Activated naive CD4-positive, alpha-beta T cell treated with anti-CD3 and anti-CD28 coated beads, Interleukin-2, amount 10 ng/mL, durations not matched to agents 7 days and 5 days (primary cell): ENCODE data around the gene OR2T5.
"Not testable (repeated sequence)": the region's sequence is repeated elsewhere in the genome, so short reads cannot be mapped to it uniquely, and the experiment has no call there.

Experiments
- CTCF ChIA-PET: fragments of 350-600 bp; sonication (Branson Sonifier 250); formaldehyde crosslinking; loops from one replicate; lab custom pipeline; 2021; ENCODE audit warnings: antibody characterized with exemption; lab: Charles Lee
- DNase-seq: peaks from one replicate; pipeline ENCODE4 v3.0.0-alpha.2; 2020
- H3K27ac Mint-ChIP-seq: one replicate; pipeline ENCODE4 v1.8.0; 2021; ENCODE audit warnings: mild to moderate bottlenecking, moderate library complexity, mixed read lengths
- H3K27me3 Mint-ChIP-seq: one replicate; pipeline ENCODE4 v1.8.0; 2021; ENCODE audit warnings: mild to moderate bottlenecking, mixed read lengths
- H3K36me3 Mint-ChIP-seq: one replicate; pipeline ENCODE4 v1.8.0; 2021; ENCODE audit warnings: mixed read lengths
- H3K4me1 Mint-ChIP-seq: one replicate; pipeline ENCODE4 v1.8.0; 2021; ENCODE audit warnings: mixed read lengths
- H3K4me3 Mint-ChIP-seq: one replicate; pipeline ENCODE4 v1.8.0; 2021; ENCODE audit warnings: mild to moderate bottlenecking, moderate library complexity, mixed read lengths
- H3K9me3 Mint-ChIP-seq: one replicate; pipeline ENCODE4 v1.8.0; 2021; ENCODE audit warnings: mixed read lengths

OR2T5 gene

GRCh38 chr1:248488289-248488688, at the start of gene OR2T5:
Gene OR2T5 (plus strand): TSS chr1:248488589. CDS start chr1:248488589, 0 bp downstream.
- H3K4me1 Mint-ChIP-seq, H3K9me3 Mint-ChIP-seq, H3K27me3 Mint-ChIP-seq, H3K4me3 Mint-ChIP-seq, H3K36me3 Mint-ChIP-seq, CTCF ChIA-PET, H3K27ac Mint-ChIP-seq, DNase-seq: not testable (repeated sequence)

- H3K27me3 Mint-ChIP-seq, DNase-seq, CTCF ChIA-PET, H3K27ac Mint-ChIP-seq, H3K4me3 Mint-ChIP-seq, H3K9me3 Mint-ChIP-seq, H3K36me3 Mint-ChIP-seq, H3K4me1 Mint-ChIP-seq: not testable (repeated sequence)
These were observed 49.7 kb upstream of the OR2T5 start for GRCh38 chr1:248438668-248439067.

- H3K4me3 Mint-ChIP-seq, CTCF ChIA-PET, H3K9me3 Mint-ChIP-seq, H3K36me3 Mint-ChIP-seq, H3K27ac Mint-ChIP-seq, H3K4me1 Mint-ChIP-seq, H3K27me3 Mint-ChIP-seq, DNase-seq: not testable (repeated sequence)
These were observed 49.1 kb upstream of the OR2T5 start for GRCh38 chr1:248439283-248439682.

GRCh38 chr1:248442500-248443277, 45.7 kb upstream of the OR2T5 start:
- H3K36me3 Mint-ChIP-seq, CTCF ChIA-PET, DNase-seq, H3K4me1 Mint-ChIP-seq, H3K27me3 Mint-ChIP-seq, H3K9me3 Mint-ChIP-seq, H3K27ac Mint-ChIP-seq, H3K4me3 Mint-ChIP-seq: not testable (repeated sequence)

- DNase-seq, H3K4me1 Mint-ChIP-seq, H3K4me3 Mint-ChIP-seq, H3K36me3 Mint-ChIP-seq, CTCF ChIA-PET, H3K27ac Mint-ChIP-seq, H3K9me3 Mint-ChIP-seq, H3K27me3 Mint-ChIP-seq: not testable (repeated sequence)
These were observed 43.8 kb upstream of the OR2T5 start for GRCh38 chr1:248444603-248445002.

- not testable (repeated sequence) for H3K27me3 Mint-ChIP-seq, H3K4me1 Mint-ChIP-seq, H3K4me3 Mint-ChIP-seq, DNase-seq, H3K9me3 Mint-ChIP-seq, H3K36me3 Mint-ChIP-seq, H3K27ac Mint-ChIP-seq
- CTCF ChIA-PET: interaction anchor here (0.6 kb wide), 1 partner anchor 17 kb away, joined by 3 read pairs; no protein-coding TSS in a partner anchor
These were observed 43.0 kb upstream of the OR2T5 start, which contains the start of gene OR2T2 for GRCh38 chr1:248445399-248445798. Gene OR2T2 (plus strand): TSS chr1:248445637. CDS start chr1:248452798, 7,161 bp downstream.

- H3K27me3 Mint-ChIP-seq, H3K27ac Mint-ChIP-seq, H3K4me3 Mint-ChIP-seq, H3K36me3 Mint-ChIP-seq, CTCF ChIA-PET, H3K4me1 Mint-ChIP-seq, H3K9me3 Mint-ChIP-seq, DNase-seq: not testable (repeated sequence)
These were observed 39.8 kb upstream of the OR2T5 start for GRCh38 chr1:248448409-248449074.

- CTCF ChIA-PET, H3K27ac Mint-ChIP-seq, H3K27me3 Mint-ChIP-seq: not testable (repeated sequence)
These were observed 38.4 kb upstream of the OR2T5 start for GRCh38 chr1:248449821-248450465.

GRCh38 chr1:248450466-248451145, 37.8 kb upstream of the OR2T5 start:
- CTCF ChIA-PET, H3K9me3 Mint-ChIP-seq, H3K4me1 Mint-ChIP-seq, H3K36me3 Mint-ChIP-seq, H3K4me3 Mint-ChIP-seq, DNase-seq, H3K27me3 Mint-ChIP-seq, H3K27ac Mint-ChIP-seq: not testable (repeated sequence)

More at GRCh38 chr1:248449821-248450465, 38.4 kb upstream of the OR2T5 start:
- H3K4me3 Mint-ChIP-seq, H3K36me3 Mint-ChIP-seq, H3K4me1 Mint-ChIP-seq, H3K9me3 Mint-ChIP-seq, DNase-seq: not testable (repeated sequence)

- DNase-seq, CTCF ChIA-PET, H3K27me3 Mint-ChIP-seq, H3K4me1 Mint-ChIP-seq, H3K36me3 Mint-ChIP-seq, H3K27ac Mint-ChIP-seq, H3K4me3 Mint-ChIP-seq, H3K9me3 Mint-ChIP-seq: not testable (repeated sequence)
These were observed 34.8 kb upstream of the OR2T5 start for GRCh38 chr1:248453619-248454018.

GRCh38 chr1:248455045-248455444, 33.3 kb upstream of the OR2T5 start:
- H3K9me3 Mint-ChIP-seq, H3K27ac Mint-ChIP-seq, H3K4me1 Mint-ChIP-seq, H3K27me3 Mint-ChIP-seq, DNase-seq, CTCF ChIA-PET, H3K4me3 Mint-ChIP-seq, H3K36me3 Mint-ChIP-seq: not testable (repeated sequence)

GRCh38 chr1:248456635-248457034, 31.8 kb upstream of the OR2T5 start:
- H3K4me1 Mint-ChIP-seq, DNase-seq, H3K36me3 Mint-ChIP-seq, H3K9me3 Mint-ChIP-seq, H3K27ac Mint-ChIP-seq, H3K4me3 Mint-ChIP-seq, CTCF ChIA-PET, H3K27me3 Mint-ChIP-seq: not testable (repeated sequence)

- H3K36me3 Mint-ChIP-seq, H3K9me3 Mint-ChIP-seq, H3K27ac Mint-ChIP-seq, H3K4me1 Mint-ChIP-seq, CTCF ChIA-PET, DNase-seq, H3K27me3 Mint-ChIP-seq, H3K4me3 Mint-ChIP-seq: not testable (repeated sequence)
These were observed 29.3 kb upstream of the OR2T5 start for GRCh38 chr1:248459117-248459516.

GRCh38 chr1:248471154-248471553, 17.2 kb upstream of the OR2T5 start:
- DNase-seq: no peak
- H3K4me3 Mint-ChIP-seq: no peak overlapping the region
- H3K27ac Mint-ChIP-seq: no peak overlapping the region
- CTCF ChIA-PET: no interaction called here
- peaks cover 13% of the 10 kb centered on the region for H3K36me3 Mint-ChIP-seq
- H3K4me1 Mint-ChIP-seq: no peaks in the 10 kb centered on the region
- no peaks in the 10 kb centered on the region for H3K27me3 Mint-ChIP-seq
- peaks cover 8% of the 10 kb centered on the region for H3K9me3 Mint-ChIP-seq
